HepG2 (cell line): Measurements from ENCODE around the gene STX1B. TPM values are rescaled to one million over a fixed set of nuclear protein-coding genes. Genes with fewer than 3 reads are reported as not detected.

Source experiments
- DNMT3B ChIP-seq: conservative IDR thresholded peaks from 2 replicates; pipeline ENCODE4 v1.6.1; 2016; ENCODE audit warnings: missing biosample characterization, control low read depth
- GPN1 ChIP-seq: sonication (generic); formaldehyde crosslinking; IDR thresholded peaks from 2 replicates; pipeline ENCODE4 v1.5.1; 2020; ENCODE audit warnings: missing genetic modification reagents, borderline replicate concordance
- KAT7 ChIP-seq: IDR thresholded peaks from 2 replicates; pipeline ENCODE4 v1.6.1; 2018; ENCODE audit warnings: borderline replicate concordance, missing compliant biosample characterization
- KLF13 ChIP-seq: sonication (generic); formaldehyde crosslinking; IDR thresholded peaks from 2 replicates; pipeline ENCODE4 v1.4.0; 2020; ENCODE audit warnings: mild to moderate bottlenecking, missing genetic modification reagents
- MED13 ChIP-seq: sonication (generic); formaldehyde crosslinking; IDR thresholded peaks from 2 replicates; pipeline ENCODE4 v1.5.0; 2020; ENCODE audit warnings: missing genetic modification reagents
- MEIS1 ChIP-seq: sonication (generic); formaldehyde crosslinking; IDR thresholded peaks from 2 replicates; pipeline ENCODE4 v1.9.0; 2021; ENCODE audit warnings: mild to moderate bottlenecking, missing genetic modification reagents, moderate library complexity, borderline replicate concordance
- NAIF1 ChIP-seq: sonication (generic); formaldehyde crosslinking; IDR thresholded peaks from 2 replicates; pipeline ENCODE4 v1.5.0; 2020; ENCODE audit warnings: mild to moderate bottlenecking, missing genetic modification reagents, borderline replicate concordance
- PCBP2 ChIP-seq: fragments of 200-400 bp; formaldehyde crosslinking; optimal IDR thresholded peaks from 2 replicates; pipeline ENCODE3; 2018; ENCODE audit warnings: low read length, low read depth; ENCODE audit not compliant: poor library complexity, severe bottlenecking
- PITX1 ChIP-seq: sonication (generic); formaldehyde crosslinking; IDR thresholded peaks from 2 replicates; pipeline ENCODE4 v1.5.1; 2020; ENCODE audit warnings: mild to moderate bottlenecking, missing genetic modification reagents
- RBFOX2 ChIP-seq: fragments of 200-400 bp; formaldehyde crosslinking; IDR thresholded peaks from 2 replicates; pipeline ENCODE4 v1.6.1; 2017; ENCODE audit warnings: low read depth, mild to moderate bottlenecking, low read length
- TOE1 ChIP-seq: sonication (generic); formaldehyde crosslinking; IDR thresholded peaks from 2 replicates; pipeline ENCODE4 v1.4.0; 2020; ENCODE audit warnings: mild to moderate bottlenecking, missing genetic modification reagents
- TOPORS ChIP-seq: sonication (generic); formaldehyde crosslinking; IDR thresholded peaks from 2 replicates; pipeline ENCODE4 v1.8.0; 2023; ENCODE audit warnings: mild to moderate bottlenecking, missing genetic modification reagents
- ZBTB7B ChIP-seq: sonication (generic); formaldehyde crosslinking; IDR thresholded peaks from 2 replicates; pipeline ENCODE4 v1.4.0; 2020; ENCODE audit warnings: missing genetic modification reagents
- ZFY ChIP-seq: sonication (generic); formaldehyde crosslinking; IDR thresholded peaks from 2 replicates; pipeline ENCODE4 v1.4.0; 2020; ENCODE audit warnings: missing genetic modification reagents
- ZMYM3 ChIP-seq: sonication (generic); formaldehyde crosslinking; IDR thresholded peaks from 2 replicates; pipeline ENCODE4 v1.5.1; 2020; ENCODE audit warnings: mild to moderate bottlenecking, missing genetic modification reagents
- ZNF143 ChIP-seq: sonication (generic); formaldehyde crosslinking; IDR thresholded peaks from 2 replicates; pipeline ENCODE4 v1.4.0; 2020; ENCODE audit warnings: missing genetic modification reagents
- ZNF234 ChIP-seq: sonication (generic); formaldehyde crosslinking; conservative IDR thresholded peaks from 2 replicates; pipeline ENCODE4 v1.5.1; 2020; ENCODE audit warnings: mild to moderate bottlenecking, missing genetic modification reagents
- ZNF256 ChIP-seq: sonication (generic); formaldehyde crosslinking; conservative IDR thresholded peaks from 2 replicates; pipeline ENCODE4 v1.4.0; 2020; ENCODE audit warnings: missing genetic modification reagents
- ZNF354B ChIP-seq: sonication (generic); formaldehyde crosslinking; IDR thresholded peaks from 2 replicates; pipeline ENCODE4 v1.8.0; 2022; ENCODE audit warnings: mild to moderate bottlenecking, missing genetic modification reagents
- ZNF431 ChIP-seq: sonication (generic); formaldehyde crosslinking; IDR thresholded peaks from 2 replicates; pipeline ENCODE4 v1.9.0; 2022; ENCODE audit warnings: missing genetic modification reagents, low read depth, mild to moderate bottlenecking, borderline replicate concordance
- ZNF441 ChIP-seq: sonication (generic); formaldehyde crosslinking; IDR thresholded peaks from 2 replicates; pipeline ENCODE4 v1.7.0; 2021; ENCODE audit warnings: missing genetic modification reagents, borderline replicate concordance
- ZNF446 ChIP-seq: sonication (generic); formaldehyde crosslinking; IDR thresholded peaks from 2 replicates; pipeline ENCODE4 v1.5.0; 2020; ENCODE audit warnings: mild to moderate bottlenecking, missing genetic modification reagents
- ZNF556 ChIP-seq: sonication (generic); formaldehyde crosslinking; IDR thresholded peaks from 2 replicates; pipeline ENCODE4 v1.4.0; 2020; ENCODE audit warnings: mild to moderate bottlenecking, missing genetic modification reagents, borderline replicate concordance
- ZNF615 ChIP-seq: sonication (generic); formaldehyde crosslinking; IDR thresholded peaks from 2 replicates; pipeline ENCODE4 v1.5.0; 2020; ENCODE audit warnings: mild to moderate bottlenecking, missing genetic modification reagents, borderline replicate concordance
- ZNF891 ChIP-seq: sonication (generic); formaldehyde crosslinking; IDR thresholded peaks from 2 replicates; pipeline ENCODE4 v1.5.0; 2020; ENCODE audit warnings: mild to moderate bottlenecking, missing genetic modification reagents
- polyA plus RNA-seq, 8 experiments: library from polyadenylated mRNA; depleted of rRNA in 3 of 8; stranded (reverse) in 7 of 8; unstranded in 1 of 8; fragments of >200 nt; fragmentation: Illumina TruSeq in 4 of 8; extraction: Trizol in 4 of 8; gene quantifications; 2 replicates each; pipeline versions ENCODE4 v1.2.1 to v1.2.3, GENCODE V29; 2011 to 2016; ENCODE audit warnings: low read depth in 4 of 8, missing spikeins in 1 of 8, mixed read lengths in 1 of 8; ENCODE audit not compliant: insufficient read depth in 1 of 8
- total RNA-seq, 5 experiments: library from RNA; depleted of rRNA; stranded (reverse); fragments of >200 nt; fragmentation: Illumina TruSeq; extraction: Trizol; gene quantifications; 2 replicates each; pipeline ENCODE4 v1.2.3, GENCODE V29; 2016; ENCODE audit warnings: low read depth in 1 of 5
- TF ChIP-seq, protein P1 (sequence below): sonication (generic); formaldehyde crosslinking; IDR thresholded peaks from 2 replicates; pipeline ENCODE4 v1.9.0; 2021; ENCODE audit warnings: missing genetic modification reagents, borderline replicate concordance
- TF ChIP-seq, protein P2 (sequence below): sonication (generic); formaldehyde crosslinking; IDR thresholded peaks from 2 replicates; pipeline ENCODE4 v1.5.0; 2020; ENCODE audit warnings: missing genetic modification reagents
- TF ChIP-seq, protein P3 (sequence below): IDR thresholded peaks from 2 replicates; pipeline ENCODE4 v1.6.1; 2016

The STX1B gene
- total and polyA plus RNA-seq, 2 of the 13 experiments (the other 11 are each of a cell fraction or from before 2014, with no cell fraction given): 2.1 to 3.0 TPM

DNA sequence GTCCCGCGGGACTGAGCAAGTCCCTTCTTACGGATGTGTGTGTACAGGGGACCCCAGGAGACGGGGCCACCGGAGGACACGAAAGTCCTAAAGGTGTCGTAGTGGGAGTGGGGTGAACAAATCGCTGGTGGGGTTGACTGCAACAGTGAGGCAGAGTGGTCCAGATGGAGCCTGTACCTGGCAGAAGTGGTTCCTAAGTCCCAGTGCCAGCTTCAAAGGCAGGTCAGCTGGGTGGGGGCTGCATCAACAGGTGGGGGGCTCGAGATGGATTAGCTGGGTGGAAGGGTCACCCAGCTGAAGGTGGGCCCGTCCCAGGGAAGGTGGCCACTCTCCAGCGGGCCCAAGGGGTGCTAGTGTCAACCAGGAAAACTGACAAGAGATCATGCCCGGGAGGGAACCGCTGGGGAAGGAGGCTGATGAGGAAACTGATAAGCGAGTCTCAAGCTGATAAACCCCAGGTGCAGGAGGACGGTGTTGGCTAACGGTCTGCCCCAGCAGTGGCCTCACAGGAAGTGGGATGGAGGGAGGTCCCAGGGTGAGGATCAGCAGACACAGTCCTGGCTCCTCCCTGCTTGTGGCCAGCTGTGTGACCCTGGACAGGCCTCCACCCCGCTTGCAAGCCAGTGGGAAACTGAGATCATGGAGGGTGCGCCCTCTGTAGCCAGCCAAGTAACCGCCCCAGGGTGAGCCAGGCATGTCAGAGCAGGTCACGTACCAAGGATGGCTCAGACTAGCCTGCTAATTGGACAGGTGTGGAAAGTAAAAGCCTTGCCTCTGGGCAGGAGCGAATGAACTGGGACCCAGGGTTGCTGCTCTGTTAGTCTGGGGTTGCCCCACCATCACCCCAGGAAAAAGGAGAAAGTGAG lies 60.6 kb downstream of the STX1B start (continued):
- TF ChIP-seq, protein P1, sequence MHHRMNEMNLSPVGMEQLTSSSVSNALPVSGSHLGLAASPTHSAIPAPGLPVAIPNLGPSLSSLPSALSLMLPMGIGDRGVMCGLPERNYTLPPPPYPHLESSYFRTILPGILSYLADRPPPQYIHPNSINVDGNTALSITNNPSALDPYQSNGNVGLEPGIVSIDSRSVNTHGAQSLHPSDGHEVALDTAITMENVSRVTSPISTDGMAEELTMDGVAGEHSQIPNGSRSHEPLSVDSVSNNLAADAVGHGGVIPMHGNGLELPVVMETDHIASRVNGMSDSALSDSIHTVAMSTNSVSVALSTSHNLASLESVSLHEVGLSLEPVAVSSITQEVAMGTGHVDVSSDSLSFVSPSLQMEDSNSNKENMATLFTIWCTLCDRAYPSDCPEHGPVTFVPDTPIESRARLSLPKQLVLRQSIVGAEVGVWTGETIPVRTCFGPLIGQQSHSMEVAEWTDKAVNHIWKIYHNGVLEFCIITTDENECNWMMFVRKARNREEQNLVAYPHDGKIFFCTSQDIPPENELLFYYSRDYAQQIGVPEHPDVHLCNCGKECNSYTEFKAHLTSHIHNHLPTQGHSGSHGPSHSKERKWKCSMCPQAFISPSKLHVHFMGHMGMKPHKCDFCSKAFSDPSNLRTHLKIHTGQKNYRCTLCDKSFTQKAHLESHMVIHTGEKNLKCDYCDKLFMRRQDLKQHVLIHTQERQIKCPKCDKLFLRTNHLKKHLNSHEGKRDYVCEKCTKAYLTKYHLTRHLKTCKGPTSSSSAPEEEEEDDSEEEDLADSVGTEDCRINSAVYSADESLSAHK (CRISPR knock-in tag): no peak
- TF ChIP-seq ZNF441 (CRISPR knock-in tag) (peak; percentile 57; the same call in 1 of the 2 replicates), TOE1 (CRISPR knock-in tag) (peak; percentile 90), MEIS1 (peak; percentile 96), KAT7 (CRISPR knock-in tag) (peak; percentile 41; the same call in 1 of the 2 replicates), ZNF891 (CRISPR knock-in tag) (no peak), NAIF1 (CRISPR knock-in tag) (no peak; the same call in 1 of the 2 replicates), DNMT3B (CRISPR knock-in tag) (no peak; the same call in 1 of the 2 replicates), ZMYM3 (peak; percentile 78), KLF13 (CRISPR knock-in tag) (no peak), ZFY (CRISPR knock-in tag) (peak; percentile 77), ZNF556 (peak; percentile 95), PCBP2 (no peak), GPN1 (CRISPR knock-in tag) (no peak), ZNF431 (CRISPR knock-in tag) (no peak; the same call in 1 of the 2 replicates), ZNF234 (CRISPR knock-in tag) (no peak), PITX1 (CRISPR knock-in tag) (peak; percentile 72; the same call in 1 of the 2 replicates), ZNF143 (CRISPR knock-in tag) (no peak), ZNF354B (CRISPR knock-in tag) (no peak; the same call in 1 of the 2 replicates), MED13 (CRISPR knock-in tag) (no peak), ZNF256 (CRISPR knock-in tag) (no peak), ZBTB7B (peak; percentile 84), ZNF446 (CRISPR knock-in tag) (no peak), RBFOX2 (peak; percentile 68), ZNF615 (CRISPR knock-in tag) (no peak), TOPORS (CRISPR knock-in tag) (peak; percentile 88)
- TF ChIP-seq, protein P2, sequence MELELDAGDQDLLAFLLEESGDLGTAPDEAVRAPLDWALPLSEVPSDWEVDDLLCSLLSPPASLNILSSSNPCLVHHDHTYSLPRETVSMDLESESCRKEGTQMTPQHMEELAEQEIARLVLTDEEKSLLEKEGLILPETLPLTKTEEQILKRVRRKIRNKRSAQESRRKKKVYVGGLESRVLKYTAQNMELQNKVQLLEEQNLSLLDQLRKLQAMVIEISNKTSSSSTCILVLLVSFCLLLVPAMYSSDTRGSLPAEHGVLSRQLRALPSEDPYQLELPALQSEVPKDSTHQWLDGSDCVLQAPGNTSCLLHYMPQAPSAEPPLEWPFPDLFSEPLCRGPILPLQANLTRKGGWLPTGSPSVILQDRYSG: 0 out of 2 replicates have a peak, but pooled peaks have one; percentile 4
- TF ChIP-seq, protein P3, sequence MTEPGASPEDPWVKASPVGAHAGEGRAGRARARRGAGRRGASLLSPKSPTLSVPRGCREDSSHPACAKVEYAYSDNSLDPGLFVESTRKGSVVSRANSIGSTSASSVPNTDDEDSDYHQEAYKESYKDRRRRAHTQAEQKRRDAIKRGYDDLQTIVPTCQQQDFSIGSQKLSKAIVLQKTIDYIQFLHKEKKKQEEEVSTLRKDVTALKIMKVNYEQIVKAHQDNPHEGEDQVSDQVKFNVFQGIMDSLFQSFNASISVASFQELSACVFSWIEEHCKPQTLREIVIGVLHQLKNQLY (CRISPR knock-in tag): peak; percentile 53; the same call in 1 of the 2 replicates
